KMS-11 (cell line): ENCODE measurements around the gene MRTFA.

Experiments
- H2AFZ ChIP-seq: fragments of 200-600 bp; sonication (generic); 2 replicates; pipeline ENCODE4 v1.6.1; 2016; ENCODE audit warnings: antibody characterized with exemption, mixed run types, low read depth
- H3K27ac ChIP-seq: fragments of 200-600 bp; sonication (generic); 2 replicates; pipeline ENCODE4 v1.6.1; 2016; ENCODE audit warnings: mild to moderate bottlenecking, mixed run types
- H3K27me3 ChIP-seq: fragments of 200-600 bp; sonication (generic); 2 replicates; pipeline ENCODE4 v1.6.1; 2017; ENCODE audit warnings: mild to moderate bottlenecking, low read depth, mixed run types, moderate library complexity; ENCODE audit not compliant: insufficient read depth
- H3K36me3 ChIP-seq: fragments of 200-600 bp; sonication (generic); 2 replicates; pipeline ENCODE4 v1.6.1; 2017; ENCODE audit warnings: mild to moderate bottlenecking, mixed run types; ENCODE audit not compliant: insufficient read depth
- H3K4me1 ChIP-seq: fragments of 200-600 bp; sonication (generic); 2 replicates; pipeline ENCODE4 v1.6.1; 2016; ENCODE audit warnings: mild to moderate bottlenecking, low read depth, mixed run types; ENCODE audit not compliant: poor library complexity, severe bottlenecking
- H3K4me2 ChIP-seq: fragments of 200-600 bp; sonication (generic); 2 replicates; pipeline ENCODE4 v1.7.0; 2016; ENCODE audit warnings: mild to moderate bottlenecking, mixed run types
- H3K4me3 ChIP-seq: fragments of 200-600 bp; sonication (generic); IDR thresholded peaks from 2 replicates; pipeline ENCODE4 v1.6.1; 2017; ENCODE audit warnings: low read depth, low read length, mixed read lengths; ENCODE audit not compliant: insufficient read depth
- H3K79me2 ChIP-seq: fragments of 200-600 bp; sonication (generic); 2 replicates; pipeline ENCODE4 v1.6.1; 2016; ENCODE audit warnings: low read depth, mixed run types; ENCODE audit not compliant: insufficient read depth
- H3K9ac ChIP-seq: fragments of 200-600 bp; sonication (generic); 2 replicates; pipeline ENCODE4 v1.6.1; 2016; ENCODE audit warnings: mild to moderate bottlenecking, mixed run types
- H4K20me1 ChIP-seq: fragments of 200-600 bp; sonication (generic); 2 replicates; pipeline ENCODE4 v1.6.1; 2016; ENCODE audit warnings: mild to moderate bottlenecking, mixed run types; ENCODE audit not compliant: insufficient read depth
- CTCF ChIP-seq: fragments of 200-600 bp; sonication (generic); conservative IDR thresholded peaks from 2 replicates; pipeline ENCODE4 v1.6.1; 2017; ENCODE audit warnings: low read depth, mild to moderate bottlenecking, antibody characterized with exemption, low read length, moderate library complexity, mixed read lengths

The MRTFA gene

GRCh38 chr22:40367342-40367741 is 269.2 kb downstream of the MRTFA start:
- Histone ChIP-seq H3K9ac (no peak overlapping the region), H2AFZ (no peak overlapping the region), H3K27ac (no peak overlapping the region), H3K4me3 (no peak overlapping the region), H3K79me2 (peaks cover 10% of the 10 kb centered on the region), H3K36me3 (peaks cover 16% of the 10 kb centered on the region; the same call in 1 of the 2 replicates), H3K27me3 (no peaks in the 10 kb centered on the region), H3K4me1 (peaks cover 21% of the 10 kb centered on the region), H3K4me2 (no peak overlapping the region), H4K20me1 (no peaks in the 10 kb centered on the region)
- no peak for TF ChIP-seq CTCF

- no peak overlapping the region for H3K4me3 ChIP-seq
- peaks cover 8% of the 10 kb centered on the region for H3K4me1 ChIP-seq
- no peak overlapping the region for H2AFZ ChIP-seq
- H3K36me3 ChIP-seq = peaks cover 18% of the 10 kb centered on the region; the same call in 1 of the 2 replicates
- no peak for TF ChIP-seq CTCF
- H3K27me3 ChIP-seq = no peaks in the 10 kb centered on the region
- H3K4me2 ChIP-seq = no peak overlapping the region
- H4K20me1 ChIP-seq = no peaks in the 10 kb centered on the region
- peaks cover 2% of the 10 kb centered on the region for H3K79me2 ChIP-seq
- no peak overlapping the region for H3K27ac ChIP-seq
- no peak overlapping the region for H3K9ac ChIP-seq
Observed at GRCh38 chr22:40366068-40366467, 270.5 kb downstream of the MRTFA start.

GRCh38 chr22:40364431-40364830 is 272.1 kb downstream of the MRTFA start:
- no peak overlapping the region for H2AFZ ChIP-seq

GRCh38 chr22:40363059-40363458 is 273.5 kb downstream of the MRTFA start:
- Histone ChIP-seq H3K36me3 (peaks cover 23% of the 10 kb centered on the region; the same call in 1 of the 2 replicates), H3K9ac (no peak overlapping the region), H3K4me3 (no peak overlapping the region), H3K4me2 (no peak overlapping the region), H2AFZ (no peak overlapping the region), H4K20me1 (no peaks in the 10 kb centered on the region), H3K79me2 (no peaks in the 10 kb centered on the region), H3K27me3 (no peaks in the 10 kb centered on the region), H3K27ac (no peak overlapping the region), H3K4me1 (no peaks in the 10 kb centered on the region)
- no peak for TF ChIP-seq CTCF

More at GRCh38 chr22:40364431-40364830, 272.1 kb downstream of the MRTFA start:
- no peak overlapping the region for H3K9ac ChIP-seq
- H3K27me3 ChIP-seq = no peaks in the 10 kb centered on the region
- H4K20me1 ChIP-seq = no peaks in the 10 kb centered on the region
- no peaks in the 10 kb centered on the region for H3K79me2 ChIP-seq
- no peak for TF ChIP-seq CTCF
- H3K27ac ChIP-seq = no peak overlapping the region
- peaks cover under 1% of the 10 kb centered on the region for H3K4me1 ChIP-seq
- H3K36me3 ChIP-seq = peaks cover 23% of the 10 kb centered on the region; the same call in 1 of the 2 replicates
- H3K4me3 ChIP-seq = no peak overlapping the region
- H3K4me2 ChIP-seq = no peak overlapping the region
